Fibroblast of skin of left quadriceps (primary cell): ENCODE results near the gene MPC1.

Source experiments
- DNase-seq, 2 experiments: peaks; one replicate each; pipeline ENCODE4 v3.0.0-alpha.2; 2013; ENCODE audit warnings: low read depth in 2 of 2

MPC1 gene

GRCh38 chr6:166382933-166383801 is at the start of gene MPC1:
Gene MPC1, minus strand, starts transcription at chr6:166382940. Its CDS starts 64 bp downstream, at chr6:166382876.
- peak; percentile 87 to 88 for DNase-seq

- no peak for DNase-seq
Observed at GRCh38 chr6:166430269-166430668, 47.5 kb upstream of the MPC1 start.

GRCh38 chr6:166424431-166424830 is 41.7 kb upstream of the MPC1 start:
- no peak for DNase-seq

GRCh38 chr6:166423781-166424180 is 41.0 kb upstream of the MPC1 start:
- no peak for DNase-seq

- no peak for DNase-seq
Observed at GRCh38 chr6:166423051-166423745, 40.5 kb upstream of the MPC1 start.

- no peak for DNase-seq
Observed at GRCh38 chr6:166422201-166422940, 39.6 kb upstream of the MPC1 start.

GRCh38 chr6:166420351-166420750 is 37.6 kb upstream of the MPC1 start:
- no peak for DNase-seq

GRCh38 chr6:166419717-166420116 is 37.0 kb upstream of the MPC1 start:
- DNase-seq, result no peak

GRCh38 chr6:166419286-166419685 is 36.5 kb upstream of the MPC1 start:
- DNase-seq, result no peak

- DNase-seq, result no peak
Observed at GRCh38 chr6:166418691-166419143, 36.0 kb upstream of the MPC1 start.

- DNase-seq, result no peak
Observed at GRCh38 chr6:166417285-166417691, 34.5 kb upstream of the MPC1 start.

- no peak for DNase-seq
Observed at GRCh38 chr6:166415833-166416347, 33.1 kb upstream of the MPC1 start.

- no peak for DNase-seq
Observed at GRCh38 chr6:166415306-166415705, 32.6 kb upstream of the MPC1 start.

GRCh38 chr6:166413491-166413951 is 30.8 kb upstream of the MPC1 start:
- no peak for DNase-seq

- no peak for DNase-seq
Observed at GRCh38 chr6:166412911-166413384, 30.2 kb upstream of the MPC1 start.

GRCh38 chr6:166412156-166412910 is 29.6 kb upstream of the MPC1 start:
- no peak for DNase-seq

- DNase-seq, result no peak
Observed at GRCh38 chr6:166411721-166412151, 29.0 kb upstream of the MPC1 start.

GRCh38 chr6:166411271-166411670 is 28.5 kb upstream of the MPC1 start:
- DNase-seq, result no peak

- DNase-seq, result no peak
Observed at GRCh38 chr6:166410426-166410935, 27.7 kb upstream of the MPC1 start.

GRCh38 chr6:166408936-166409755 is 26.4 kb upstream of the MPC1 start:
- no peak for DNase-seq
